ENCODE results near the gene SSBP3. TPM values are rescaled to one million over a fixed set of nuclear protein-coding genes. Genes with fewer than 3 reads are reported as not detected.

Gene SSBP3
- total RNA-seq, 1 donor from 2014 or later, result 29.7 TPM

DNA sequence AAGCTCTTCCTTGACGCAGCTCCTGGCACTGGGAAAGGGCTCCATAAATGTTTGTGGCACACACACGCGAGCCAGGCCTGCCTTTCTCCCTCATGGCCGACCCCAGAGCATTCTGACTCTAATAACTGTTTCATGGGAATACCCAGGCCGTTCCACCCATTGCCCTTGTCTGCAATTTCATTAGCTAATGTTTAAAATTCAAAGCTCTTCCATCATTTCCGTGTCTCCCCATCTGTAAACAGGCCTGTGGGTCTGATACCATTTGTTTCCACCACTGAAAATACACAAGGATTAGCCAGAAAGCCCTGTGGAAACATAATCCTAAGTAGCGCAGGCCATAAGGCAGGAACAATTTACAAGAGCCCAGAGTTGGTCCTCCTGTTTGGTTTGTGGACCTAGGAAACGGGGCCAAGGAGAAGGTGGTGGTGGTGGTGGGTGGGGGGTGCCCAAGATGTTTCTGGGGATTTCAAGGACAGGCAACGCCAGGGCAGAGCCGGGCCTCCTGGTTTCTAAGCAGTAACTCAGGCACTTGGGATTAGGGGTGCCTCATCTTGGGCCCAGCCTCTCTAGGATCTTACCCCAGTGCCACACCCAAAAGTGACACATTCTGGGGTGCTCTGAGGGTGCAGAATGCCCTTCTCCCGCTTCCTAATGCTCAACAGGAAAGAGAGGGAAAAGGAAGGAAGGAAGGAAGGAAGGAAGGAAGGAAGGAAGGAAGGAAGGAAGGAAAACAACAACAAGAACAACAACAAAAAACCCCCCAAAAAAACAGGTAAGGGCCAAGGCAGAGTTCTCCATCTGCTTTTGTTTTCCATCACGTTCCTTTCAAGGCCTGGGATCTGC, 79.4 kb downstream of the SSBP3 start:
- ChIA-PET POLR2A (no interaction called here), CTCF (no interaction called here)
- DNase-seq, result no peak
- no peak overlapping the region for H3K4me3 Mint-ChIP-seq
- no peak for ATAC-seq (ENCODE audit: low read depth)
- TF ChIP-seq CTCF (IDR thresholded peaks at IDR 0.05), result no peak
- H3K9me3 Mint-ChIP-seq, result no peaks in the 10 kb centered on the region
- H3K36me3 Mint-ChIP-seq (ENCODE audit: low read depth), result no peaks in the 10 kb centered on the region
- peaks cover 22% of the 10 kb centered on the region for H3K4me1 Mint-ChIP-seq
- H3K27ac Mint-ChIP-seq, result no peak overlapping the region
- no peaks in the 10 kb centered on the region for H3K27me3 Mint-ChIP-seq
- intact Hi-C loops (cut with micrococcal nuclease), result no loop called here

DNA sequence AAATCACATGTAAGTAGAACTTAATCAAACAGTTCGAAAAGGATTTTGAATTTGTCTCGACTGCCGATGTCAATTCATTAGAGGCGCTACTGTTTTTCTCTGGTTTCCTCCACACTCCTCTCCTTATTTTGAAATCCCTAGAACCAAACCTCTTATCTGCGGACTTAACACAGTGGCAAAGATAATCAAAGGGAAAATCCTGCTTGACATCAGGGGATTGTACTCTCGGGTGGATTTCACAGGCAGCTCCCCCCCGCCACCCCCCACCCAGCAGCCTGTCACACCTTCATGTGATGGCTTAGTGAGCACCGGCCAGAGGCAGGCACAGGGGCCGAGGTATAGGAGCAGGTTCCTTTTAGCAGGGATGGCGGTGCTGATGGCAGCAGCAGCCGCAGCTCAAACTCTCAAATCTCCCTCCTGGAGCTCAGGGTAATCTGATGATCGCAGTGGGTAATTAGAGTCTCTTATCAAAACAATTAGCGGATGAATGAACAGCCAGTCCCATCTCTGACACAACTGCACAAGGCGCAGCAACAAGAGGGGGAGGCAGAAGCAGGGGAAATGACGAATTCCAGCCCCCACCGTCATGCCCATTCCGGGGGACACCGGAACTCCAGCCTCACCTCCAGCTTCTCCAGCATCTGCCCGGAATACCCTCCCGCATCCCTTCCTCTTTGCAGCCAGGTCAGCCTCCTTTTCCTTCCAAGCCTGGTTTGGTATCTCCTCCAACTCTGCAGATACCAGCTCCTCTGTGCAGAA, 80.3 kb downstream of the SSBP3 start:
- no peak overlapping the region for H3K27ac Mint-ChIP-seq
- intact Hi-C loops (cut with micrococcal nuclease), result no loop called here
- peaks cover 14% of the 10 kb centered on the region for H3K4me1 Mint-ChIP-seq
- no peaks in the 10 kb centered on the region for H3K9me3 Mint-ChIP-seq
- POLR2A ChIA-PET, result no interaction called here
- CTCF ChIA-PET, result no interaction called here
- no peak for TF ChIP-seq CTCF (IDR thresholded peaks at IDR 0.05)
- no peak for ATAC-seq (ENCODE audit: low read depth)
- no peak overlapping the region for H3K4me3 Mint-ChIP-seq
- DNase-seq, result no peak
- no peaks in the 10 kb centered on the region for H3K36me3 Mint-ChIP-seq (ENCODE audit: low read depth)
- H3K27me3 Mint-ChIP-seq, result no peaks in the 10 kb centered on the region

GRCh38 chr1:54325284-54325683, 80.9 kb downstream of the SSBP3 start:
- POLR2A ChIA-PET, result no interaction called here
- no peak for DNase-seq
- TF ChIP-seq CTCF (IDR thresholded peaks at IDR 0.05), result no peak
- Mint-ChIP-seq H3K36me3 (ENCODE audit: low read depth) (no peaks in the 10 kb centered on the region), H3K4me3 (no peak overlapping the region), H3K4me1 (peaks cover 14% of the 10 kb centered on the region), H3K27me3 (no peaks in the 10 kb centered on the region), H3K9me3 (no peaks in the 10 kb centered on the region), H3K27ac (no peak overlapping the region)
- CTCF ChIA-PET, result no interaction called here
- ATAC-seq (ENCODE audit: low read depth), result no peak
- intact Hi-C loops (cut with micrococcal nuclease), result no loop called here

- H3K9me3 Mint-ChIP-seq, result no peaks in the 10 kb centered on the region
- DNase-seq (no peak), ATAC-seq (ENCODE audit: low read depth) (no peak)
- ChIA-PET POLR2A (no interaction called here), CTCF (no interaction called here)
- no peak for TF ChIP-seq CTCF (IDR thresholded peaks at IDR 0.05)
- intact Hi-C loops (cut with micrococcal nuclease), result no loop called here
- H3K36me3 Mint-ChIP-seq (ENCODE audit: low read depth), result no peaks in the 10 kb centered on the region
- no peaks in the 10 kb centered on the region for H3K27me3 Mint-ChIP-seq
- H3K27ac Mint-ChIP-seq, result no peak overlapping the region
- H3K4me1 Mint-ChIP-seq, result peaks cover 14% of the 10 kb centered on the region
- H3K4me3 Mint-ChIP-seq, result no peak overlapping the region
These were observed 81.7 kb downstream of the SSBP3 start for GRCh38 chr1:54324251-54325140.

- TF ChIP-seq CTCF (IDR thresholded peaks at IDR 0.05), result no peak
- no peaks in the 10 kb centered on the region for H3K9me3 Mint-ChIP-seq
- H3K4me3 Mint-ChIP-seq, result no peak overlapping the region
- intact Hi-C loops (cut with micrococcal nuclease), result no loop called here
- peaks cover 14% of the 10 kb centered on the region for H3K4me1 Mint-ChIP-seq
- ATAC-seq (ENCODE audit: low read depth) (no peak), DNase-seq (no peak)
- POLR2A ChIA-PET, result no interaction called here
- H3K36me3 Mint-ChIP-seq (ENCODE audit: low read depth), result no peaks in the 10 kb centered on the region
- H3K27ac Mint-ChIP-seq, result no peak overlapping the region
- CTCF ChIA-PET, result no interaction called here
- H3K27me3 Mint-ChIP-seq, result no peaks in the 10 kb centered on the region
These were observed 82.3 kb downstream of the SSBP3 start for GRCh38 chr1:54323921-54324250.

All from activated B cell treated with CpG ODN at 0.5 μM for 24 hours (primary cell).